ENCODE measurements around the gene TSPAN18.

Gene TSPAN18

GRCh38 chr11:44766972-44767278 is 40.2 kb downstream of the TSPAN18 start:
- in situ Hi-C loops (cut with HindIII; ENCODE audit: low pct_ligation_motif_present, low sequenced_read_pairs) = no loop called here
- H3K27me3 ChIP-seq (replicated peaks) = no peaks in the 10 kb centered on the region
- H3K4me3 ChIP-seq (ENCODE audit: low read depth, low read length) = no peak overlapping the region
- no peak for TF ChIP-seq CTCF (IDR thresholded peaks at IDR 0.05; ENCODE audit: low read depth, low read length, missing control alignments)
- no peaks in the 10 kb centered on the region for H3K36me3 ChIP-seq (replicated peaks)
- DNase-seq = peak; percentile 68
- H3K27ac ChIP-seq = peak overlapping the region; percentile 75

GRCh38 chr11:44767421-44767820 is 40.7 kb downstream of the TSPAN18 start:
- Histone ChIP-seq H3K27me3 (replicated peaks) (no peaks in the 10 kb centered on the region), H3K27ac (peak overlapping the region; percentile 75), H3K36me3 (replicated peaks) (no peaks in the 10 kb centered on the region), H3K4me3 (ENCODE audit: low read depth, low read length) (no peak overlapping the region)
- DNase-seq = peak; percentile 36
- TF ChIP-seq CTCF (IDR thresholded peaks at IDR 0.05; ENCODE audit: low read depth, low read length, missing control alignments) = no peak
- in situ Hi-C loops (cut with HindIII; ENCODE audit: low pct_ligation_motif_present, low sequenced_read_pairs) = no loop called here

- Histone ChIP-seq H3K36me3 (replicated peaks) (no peaks in the 10 kb centered on the region), H3K27ac (no peak overlapping the region), H3K27me3 (replicated peaks) (peaks cover 20% of the 10 kb centered on the region), H3K4me3 (ENCODE audit: low read depth, low read length) (no peak overlapping the region)
- no peak for DNase-seq
- no peak for TF ChIP-seq CTCF (IDR thresholded peaks at IDR 0.05; ENCODE audit: low read depth, low read length, missing control alignments)
- in situ Hi-C loops (cut with HindIII; ENCODE audit: low pct_ligation_motif_present, low sequenced_read_pairs) = no loop called here
Observed at GRCh38 chr11:44770401-44770800, 43.6 kb downstream of the TSPAN18 start.

- Histone ChIP-seq H3K4me3 (ENCODE audit: low read depth, low read length) (no peak overlapping the region), H3K36me3 (replicated peaks) (no peaks in the 10 kb centered on the region), H3K27me3 (replicated peaks) (peaks cover 20% of the 10 kb centered on the region), H3K27ac (no peak overlapping the region)
- DNase-seq = no peak
- no peak for TF ChIP-seq CTCF (IDR thresholded peaks at IDR 0.05; ENCODE audit: low read depth, low read length, missing control alignments)
- in situ Hi-C loops (cut with HindIII; ENCODE audit: low pct_ligation_motif_present, low sequenced_read_pairs) = no loop called here
Observed at GRCh38 chr11:44771252-44771734, 44.5 kb downstream of the TSPAN18 start.

GRCh38 chr11:44771841-44772240 is 45.1 kb downstream of the TSPAN18 start:
- Histone ChIP-seq H3K27ac (no peak overlapping the region), H3K4me3 (ENCODE audit: low read depth, low read length) (no peak overlapping the region), H3K36me3 (replicated peaks) (no peaks in the 10 kb centered on the region), H3K27me3 (replicated peaks) (peaks cover 22% of the 10 kb centered on the region)
- no peak for DNase-seq
- in situ Hi-C loops (cut with HindIII; ENCODE audit: low pct_ligation_motif_present, low sequenced_read_pairs) = no loop called here
- TF ChIP-seq CTCF (IDR thresholded peaks at IDR 0.05; ENCODE audit: low read depth, low read length, missing control alignments) = no peak

GRCh38 chr11:44773351-44773965 is 46.7 kb downstream of the TSPAN18 start:
- no peak for DNase-seq
- in situ Hi-C loops (cut with HindIII; ENCODE audit: low pct_ligation_motif_present, low sequenced_read_pairs) = no loop called here
- no peak for TF ChIP-seq CTCF (IDR thresholded peaks at IDR 0.05; ENCODE audit: low read depth, low read length, missing control alignments)
- no peak overlapping the region for H3K4me3 ChIP-seq (ENCODE audit: low read depth, low read length)
- H3K27ac ChIP-seq = no peak overlapping the region
- H3K27me3 ChIP-seq (replicated peaks) = peaks cover 25% of the 10 kb centered on the region
- H3K36me3 ChIP-seq (replicated peaks) = no peaks in the 10 kb centered on the region

All from brain microvascular endothelial cell (primary cell).